MV-4-11 (cell line): ENCODE results near the gene CHI3L2.

Experiments
- DNase-seq: peaks from one replicate; lab custom pipeline; 2025; lab: John Stamatoyannopoulos, UW

CHI3L2 gene

DNA sequence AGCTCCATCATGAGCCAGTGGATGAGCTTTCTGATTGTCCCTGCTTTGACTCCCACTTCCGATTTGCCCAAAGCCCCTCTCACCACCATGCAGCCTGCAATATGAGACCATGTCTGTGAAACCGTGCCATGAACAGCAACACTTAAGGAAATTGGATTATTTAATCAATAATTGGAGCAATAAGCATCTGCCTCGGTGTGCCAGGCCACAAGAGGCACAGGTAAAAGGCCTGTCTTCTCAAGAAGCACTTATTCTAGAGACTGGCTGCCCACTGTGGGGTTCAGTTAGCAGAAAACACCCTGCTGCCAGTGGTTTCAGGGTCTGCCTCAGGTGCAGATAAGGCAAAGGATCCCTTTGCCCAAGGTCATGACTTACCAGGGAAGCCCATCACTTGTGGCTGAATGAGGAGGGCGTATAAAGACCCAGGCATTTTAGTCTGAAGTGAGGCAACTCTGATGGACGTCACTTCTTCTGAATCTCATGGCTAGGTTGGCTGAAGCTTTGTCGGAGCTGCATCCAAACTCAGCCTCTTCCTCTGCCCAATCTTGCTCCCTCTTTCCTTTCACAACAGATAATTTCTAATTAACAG is 7.1 kb upstream of the CHI3L2 start:
- DNase-seq: no peak

DNA sequence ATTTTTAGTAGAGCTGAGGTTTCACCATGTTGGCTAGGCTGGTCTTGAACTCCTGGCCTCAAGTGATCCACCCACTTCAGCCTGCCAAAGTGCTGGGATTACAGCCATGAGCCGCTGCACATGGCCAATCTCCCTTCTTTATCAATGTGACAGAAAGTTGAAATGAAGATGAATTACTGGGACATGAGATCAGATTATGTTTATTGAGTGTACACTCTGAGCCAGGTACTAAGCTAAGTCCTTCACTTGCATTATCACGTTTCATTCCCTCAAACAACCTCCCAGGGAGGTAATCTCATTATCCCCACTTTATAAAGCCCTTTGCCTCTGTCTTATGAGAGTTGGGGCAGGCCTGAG is 6.3 kb upstream of the CHI3L2 start:
- DNase-seq: no peak

DNA sequence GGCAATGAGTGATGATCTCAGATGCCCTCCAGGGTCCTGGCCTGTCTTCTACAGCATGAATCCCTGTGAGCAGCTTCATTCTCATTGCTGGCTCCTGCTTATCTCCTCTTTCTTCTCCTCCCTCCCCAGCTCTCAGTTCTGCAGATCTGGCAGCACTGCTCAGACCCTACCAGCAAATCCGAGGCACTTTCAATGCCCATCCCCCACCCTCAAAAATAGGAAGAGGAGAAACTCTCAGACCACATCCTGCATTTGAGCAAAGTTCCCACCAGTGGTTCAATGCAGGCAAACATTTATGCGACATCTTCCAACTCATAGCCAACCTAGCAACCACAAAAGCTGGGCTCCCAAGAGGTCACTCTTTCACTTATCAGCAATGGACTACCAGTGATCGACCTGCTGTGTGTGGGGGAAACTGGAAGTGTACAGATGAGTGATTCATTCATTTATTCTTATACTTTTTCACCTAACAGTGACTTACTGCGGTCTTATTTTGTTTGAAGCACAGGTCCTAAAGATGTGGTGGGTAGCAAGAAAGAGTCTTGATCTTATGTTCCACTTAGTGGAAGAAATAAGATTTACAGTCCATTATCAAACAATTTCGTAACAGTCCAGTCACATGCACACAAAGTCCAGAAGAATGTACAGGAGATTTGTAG is 5.8 kb upstream of the CHI3L2 start:
- DNase-seq: peak; percentile 96

DNA sequence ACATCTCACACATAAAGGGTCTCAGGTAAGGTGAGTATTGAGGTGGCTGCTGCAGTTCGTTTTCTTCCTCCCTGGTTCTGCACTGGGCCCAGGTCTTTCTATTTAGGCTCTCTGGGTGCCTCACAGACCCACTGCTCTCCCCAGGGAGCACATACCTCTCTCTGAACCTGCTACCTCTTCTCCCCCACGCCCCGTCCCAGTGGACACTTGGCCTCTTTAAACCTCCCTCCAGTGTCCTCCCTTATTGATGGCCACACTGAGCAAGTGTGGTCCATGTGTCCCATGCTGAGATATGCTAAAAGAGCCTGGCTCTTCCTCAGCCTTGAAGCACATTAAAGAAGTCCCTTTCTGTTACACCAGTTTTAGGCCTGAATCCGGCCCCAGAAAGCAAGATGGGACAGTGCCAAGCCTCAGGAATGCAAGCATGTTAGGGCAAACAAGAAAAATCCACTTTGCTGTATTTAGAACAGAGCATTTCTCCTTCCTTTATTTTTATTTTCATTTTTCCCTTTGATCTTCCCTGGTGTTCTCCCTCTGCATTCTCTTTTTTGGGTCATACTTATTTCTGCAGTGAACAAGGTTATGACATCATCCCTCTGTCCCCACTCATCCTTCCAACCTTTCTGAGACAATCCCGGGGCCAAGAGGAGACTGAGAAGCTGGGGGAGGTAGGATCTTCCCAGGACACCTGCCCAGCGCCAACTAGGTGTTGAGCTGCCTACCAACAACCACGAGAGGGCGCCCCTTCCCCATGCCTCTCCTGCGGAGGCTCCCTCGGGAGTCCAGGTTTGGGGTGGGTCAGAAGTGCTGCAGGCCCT is 5.0 kb upstream of the CHI3L2 start:
- peak; percentile 63 for DNase-seq

DNA sequence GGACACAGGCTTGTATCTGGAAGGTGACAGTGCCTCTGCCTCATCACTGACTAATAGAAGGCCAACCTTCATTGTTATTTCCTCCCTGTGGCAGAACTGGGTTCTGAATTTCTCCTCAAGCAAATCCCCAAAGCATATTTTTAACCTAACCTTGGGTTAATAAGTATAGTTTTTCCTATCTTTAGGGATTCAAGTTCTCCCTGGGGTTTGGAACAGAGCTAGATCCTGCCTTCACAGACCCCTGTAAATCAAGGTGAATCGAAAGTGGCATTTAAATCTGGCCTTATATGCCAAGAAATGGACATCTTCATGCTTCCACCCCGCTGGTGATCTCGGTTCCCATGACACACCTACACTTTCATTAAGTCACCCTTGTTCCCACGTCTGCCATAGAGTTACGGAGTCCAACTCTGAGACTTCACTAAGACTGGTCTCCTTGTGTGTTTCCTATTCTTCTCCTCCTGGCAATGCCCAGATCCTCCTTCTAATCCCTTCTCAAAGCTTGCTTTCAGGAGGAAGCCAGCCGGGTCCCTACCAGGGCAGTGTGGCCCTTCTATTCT is 4.3 kb upstream of the CHI3L2 start:
- DNase-seq: no peak

DNA sequence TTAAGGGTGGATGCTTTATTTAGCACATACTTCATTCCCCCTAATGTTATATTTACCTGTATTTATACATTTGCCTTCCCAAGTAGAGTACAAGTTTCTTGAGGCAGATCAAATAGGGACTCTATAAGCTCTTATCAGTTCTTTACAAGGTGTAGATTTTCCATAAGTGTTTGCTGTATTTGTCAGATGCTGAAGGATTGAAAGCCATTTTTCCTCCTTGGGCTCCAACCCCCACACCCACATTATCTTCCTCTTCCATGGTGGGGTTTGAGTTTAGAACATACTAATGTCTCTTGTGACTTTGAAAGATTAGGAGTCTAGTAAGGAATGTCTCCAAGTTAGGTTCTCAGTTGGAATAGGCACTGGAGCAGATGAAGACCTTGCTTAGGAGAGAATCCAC is 2.4 kb upstream of the CHI3L2 start:
- DNase-seq: no peak

DNA sequence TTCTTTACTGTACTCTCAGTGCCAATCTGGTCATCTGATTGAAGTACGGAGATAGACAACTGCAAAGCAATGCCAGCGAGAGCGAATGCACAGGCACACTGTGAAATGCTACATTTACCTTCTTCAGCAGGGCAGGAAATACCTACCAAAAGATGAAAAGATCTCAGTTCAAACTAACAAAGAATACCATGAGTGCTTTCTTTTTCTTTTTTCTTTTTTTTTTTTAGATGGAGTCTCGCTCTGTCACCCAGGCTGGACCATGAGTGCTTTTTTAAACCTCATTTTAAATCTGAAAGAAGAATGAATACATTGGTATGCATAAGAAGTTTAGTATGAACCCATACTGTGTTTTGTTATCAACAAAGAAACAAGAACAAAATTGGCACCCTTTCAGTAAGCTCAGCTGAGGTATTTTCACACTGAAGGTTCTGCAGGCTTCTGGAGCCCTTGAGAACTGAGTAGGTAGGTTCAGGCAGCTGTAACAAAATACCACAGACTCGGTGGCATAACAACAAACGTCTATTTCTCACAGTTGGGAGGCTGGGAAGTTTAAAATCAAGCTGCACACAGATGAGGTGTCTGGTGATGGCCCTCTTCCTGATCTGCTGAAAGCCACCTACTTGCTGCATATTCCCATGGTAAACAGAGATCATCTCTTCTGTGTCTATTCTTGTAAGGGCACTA is 1.7 kb upstream of the CHI3L2 start:
- DNase-seq: no peak

DNA sequence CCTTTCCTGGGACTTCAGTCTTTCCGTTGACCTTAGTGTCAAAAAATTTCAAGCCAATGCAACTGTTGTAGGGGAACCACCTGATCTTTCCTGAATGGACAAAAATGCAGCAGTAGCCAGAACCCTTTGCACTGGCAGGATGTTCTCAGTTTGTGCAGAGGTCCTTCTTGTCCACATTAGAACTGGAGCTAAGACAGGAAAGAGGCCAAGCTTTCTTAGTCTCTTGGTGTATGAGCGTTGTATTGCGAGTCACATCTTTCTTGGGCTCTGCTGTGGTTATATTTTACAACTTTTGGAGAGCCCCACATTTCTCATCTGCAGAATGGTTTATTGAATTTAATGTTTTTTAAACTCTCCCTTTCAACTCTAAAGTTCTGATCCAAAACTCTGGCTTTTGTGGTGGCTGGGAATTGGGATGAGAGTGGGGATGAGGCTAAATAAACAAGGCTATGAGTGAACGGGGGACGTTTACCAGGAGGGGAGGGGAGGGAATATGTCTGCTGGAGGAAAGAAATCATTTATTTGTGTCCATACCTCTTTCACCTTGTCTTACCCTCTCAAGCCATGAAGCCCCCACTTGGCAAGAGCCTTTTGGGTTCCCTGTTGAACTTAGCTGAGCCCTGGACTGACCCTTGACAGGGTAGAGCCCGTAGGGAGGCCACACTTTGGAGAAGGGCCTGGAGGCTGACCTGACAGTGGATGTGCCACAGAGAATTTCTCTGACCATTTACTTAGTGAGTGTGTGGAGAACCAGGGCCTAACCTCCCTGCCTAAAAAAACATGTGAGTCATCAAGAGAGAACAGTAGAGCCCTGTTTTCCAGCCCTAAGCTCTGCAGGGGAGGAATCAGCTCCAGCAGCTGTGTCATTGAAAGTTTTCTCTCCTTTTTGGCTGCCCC is 586 bp downstream of the CHI3L2 start:
- DNase-seq: peak; percentile 15

DNA sequence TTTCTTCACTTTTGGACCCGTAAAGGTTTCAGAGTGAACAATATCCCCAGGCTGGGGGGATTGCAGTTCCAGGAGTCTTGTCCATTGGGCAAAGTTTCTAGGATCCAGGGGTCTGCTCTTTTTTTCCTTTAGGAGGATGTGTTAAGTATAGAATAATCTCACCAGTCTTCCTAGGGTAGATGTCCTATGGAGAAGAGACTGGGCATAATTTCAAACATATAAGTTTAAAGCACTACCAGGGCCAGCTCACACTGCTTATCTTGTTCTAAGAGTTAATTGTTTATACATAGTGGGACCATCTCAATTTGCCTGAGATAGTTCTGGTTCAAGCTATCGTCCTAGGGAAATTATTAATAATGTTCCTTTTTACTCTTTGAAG is 1.2 kb downstream of the CHI3L2 start:
- DNase-seq: no peak

DNA sequence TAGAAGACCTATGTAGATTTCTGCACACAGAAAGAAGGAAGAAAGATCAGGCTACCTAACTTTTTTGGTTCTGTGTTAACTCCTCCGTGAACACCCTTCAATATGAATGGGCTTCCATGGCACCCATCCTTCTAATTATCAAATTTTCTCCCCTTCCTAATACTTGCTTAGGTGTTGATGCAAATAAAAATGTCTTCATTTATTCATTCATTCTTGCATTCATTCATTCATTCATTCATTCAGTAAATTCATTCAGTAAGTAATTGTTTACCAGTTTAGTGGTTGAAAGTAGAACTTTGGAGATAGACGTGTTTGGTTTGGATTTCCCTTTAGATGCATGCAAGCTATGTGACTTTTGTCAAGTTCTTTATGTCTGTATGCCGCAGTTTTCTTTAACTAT is 4.6 kb downstream of the CHI3L2 start:
- no peak for DNase-seq

DNA sequence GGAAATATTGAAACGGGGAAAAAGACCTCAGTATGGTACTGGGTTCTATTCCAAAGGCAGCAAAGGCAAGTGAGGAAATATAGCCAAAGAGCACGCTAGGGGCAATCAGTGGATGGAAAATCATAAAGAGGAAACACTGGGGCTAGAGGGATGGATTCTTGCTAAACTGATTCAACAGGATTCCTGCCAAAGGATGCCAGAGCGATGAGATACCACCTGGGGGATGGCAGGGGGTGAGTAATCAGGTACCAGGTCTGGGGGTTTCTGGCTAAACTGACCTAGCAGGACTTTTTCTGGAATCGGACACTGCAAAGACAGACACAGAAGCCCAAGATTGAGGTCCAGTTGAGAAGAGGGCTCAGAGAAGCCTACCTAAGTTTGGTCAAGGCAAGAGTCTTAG is 6.7 kb downstream of the CHI3L2 start:
- no peak for DNase-seq

DNA sequence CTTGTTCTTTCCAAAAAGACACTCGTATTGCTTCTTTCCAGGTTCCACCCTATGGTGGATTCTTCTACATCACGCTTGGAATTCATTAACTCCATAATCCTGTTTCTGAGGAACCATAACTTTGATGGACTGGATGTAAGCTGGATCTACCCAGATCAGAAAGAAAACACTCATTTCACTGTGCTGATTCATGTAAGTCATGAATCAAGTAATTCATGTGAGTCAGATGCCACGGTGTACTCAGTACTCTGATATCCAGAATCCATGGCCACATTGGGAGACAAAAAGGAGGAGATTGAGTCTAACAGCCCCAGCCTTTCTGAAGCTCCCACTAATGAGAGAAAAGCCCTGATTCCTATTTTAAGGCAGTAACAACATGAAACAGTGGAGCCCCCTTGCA is 7.4 kb downstream of the CHI3L2 start:
- no peak for DNase-seq

DNA sequence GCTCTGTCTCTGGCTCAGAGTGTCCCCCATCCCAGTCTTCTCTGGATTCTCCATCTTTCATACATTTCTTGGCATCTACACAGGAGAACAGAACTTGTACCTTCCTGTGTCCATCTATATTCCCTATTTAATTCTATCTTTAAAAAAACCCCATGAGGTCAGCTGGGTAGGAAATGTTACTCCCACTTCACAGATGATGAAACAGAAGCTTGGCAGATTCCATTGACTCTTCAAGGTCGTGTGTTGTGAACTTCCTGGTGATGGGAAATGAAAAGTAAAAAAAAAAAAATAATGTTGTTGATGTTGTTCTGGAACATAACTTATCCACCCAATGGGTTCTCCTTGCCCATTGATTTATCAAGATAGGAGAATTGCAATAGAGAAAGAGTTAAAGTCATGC is 8.9 kb downstream of the CHI3L2 start:
- DNase-seq: no peak

DNA sequence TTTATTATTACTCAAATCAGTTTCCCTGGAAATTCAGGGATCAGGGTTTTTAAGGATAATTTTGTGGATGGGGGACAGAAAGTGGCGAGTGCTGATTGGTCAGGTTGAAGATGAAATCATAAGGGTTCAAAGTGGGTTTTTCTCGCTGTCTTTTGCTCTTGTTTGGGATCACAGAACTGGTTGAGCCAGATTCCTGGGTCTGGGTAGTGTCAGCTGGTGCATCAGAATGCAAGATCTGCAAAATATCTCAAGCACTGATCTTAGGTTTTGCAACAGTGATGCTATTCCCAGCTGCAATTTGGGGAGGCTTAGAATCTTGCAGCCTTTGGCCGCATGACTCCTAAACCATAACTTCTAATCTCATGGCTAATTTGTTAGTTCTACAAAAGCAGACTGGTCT is 9.3 kb downstream of the CHI3L2 start:
- no peak for DNase-seq

DNA sequence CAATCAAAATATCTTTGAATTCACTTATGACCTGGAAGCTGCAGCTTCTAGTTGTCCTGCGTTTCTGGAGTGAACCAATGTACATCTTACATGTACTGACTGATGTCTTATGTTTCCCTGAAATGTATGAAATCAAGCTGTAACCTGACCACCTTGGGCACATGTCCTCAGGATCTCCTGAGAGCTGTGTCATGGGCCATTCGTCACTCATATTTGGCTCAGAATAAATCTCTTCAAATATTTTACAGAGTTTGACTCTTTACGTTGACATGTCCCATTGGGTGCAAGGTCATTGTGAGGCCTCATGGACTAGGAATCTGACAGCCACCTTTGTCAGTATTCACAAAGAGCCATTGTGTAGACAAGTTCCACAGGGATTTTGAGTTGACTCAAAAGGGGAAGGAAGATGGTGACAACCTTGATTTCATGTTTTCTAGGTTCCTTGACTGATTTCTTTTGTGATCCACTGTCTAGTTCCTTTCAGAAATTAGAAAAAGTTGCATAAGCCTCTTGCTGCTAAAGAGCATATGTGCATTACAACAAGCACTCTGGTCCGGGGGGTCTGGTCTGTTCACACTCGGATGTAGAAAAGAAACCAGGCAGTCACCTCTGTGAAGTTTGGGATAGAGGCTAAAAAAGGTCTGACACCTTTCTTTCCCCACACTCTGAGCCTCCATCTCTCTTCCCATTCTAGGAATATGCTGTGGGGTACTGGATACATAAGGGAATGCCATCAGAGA is 10.7 kb downstream of the CHI3L2 start:
- no peak for DNase-seq

DNA sequence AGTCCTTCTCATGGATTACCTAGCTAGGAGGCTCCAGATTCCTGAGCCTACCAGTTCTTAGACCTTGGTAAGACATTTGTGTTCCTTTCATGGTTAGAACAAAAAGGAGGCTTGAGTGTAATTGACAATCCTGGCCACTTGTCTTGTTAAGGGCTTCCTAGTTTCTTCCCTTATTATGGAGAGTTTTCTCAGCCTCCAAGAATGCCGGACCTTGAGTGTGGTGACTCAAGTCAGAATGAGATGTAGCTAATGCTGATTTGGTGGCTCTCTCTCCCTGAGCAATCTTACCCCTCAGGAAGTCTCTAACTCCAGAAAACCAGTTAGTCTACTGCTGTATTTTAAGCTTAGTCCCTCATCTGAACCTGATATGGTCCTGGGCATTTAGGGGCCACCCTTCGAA is 14.3 kb downstream of the CHI3L2 start:
- DNase-seq: no peak

DNA sequence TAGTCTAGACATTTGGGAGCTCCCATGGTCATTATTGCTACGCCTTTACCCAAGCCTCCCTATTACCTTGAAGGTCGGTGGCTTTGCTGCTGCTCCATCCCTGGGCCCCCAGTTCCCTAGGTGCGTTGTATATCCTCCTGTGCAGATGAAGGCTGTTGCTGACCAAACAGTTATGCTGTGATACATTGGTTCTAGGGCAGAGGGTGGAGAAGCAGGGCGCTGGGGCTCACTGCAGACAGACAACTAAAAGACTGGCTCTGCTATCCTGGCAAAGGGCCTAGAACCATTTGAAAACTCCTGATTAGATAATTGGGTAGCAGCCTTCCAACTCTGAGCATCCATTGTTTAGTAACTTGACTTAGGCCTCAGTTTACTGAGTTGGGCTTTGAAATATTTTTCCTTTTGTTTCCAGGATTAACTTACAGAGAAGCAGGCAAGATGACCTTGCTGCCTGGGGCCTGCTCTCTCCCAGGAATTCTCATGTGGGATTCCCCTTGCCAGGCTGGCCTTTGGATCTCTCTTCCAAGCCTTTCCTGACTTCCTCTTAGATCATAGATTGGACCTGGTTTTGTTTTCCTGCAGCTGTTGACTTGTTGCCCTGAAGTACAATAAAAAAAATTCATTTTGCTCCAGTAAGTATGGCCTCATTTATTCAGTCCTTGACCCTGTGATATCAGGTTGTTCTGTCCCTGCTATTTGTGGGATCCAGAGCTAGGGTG is 15.5 kb downstream of the CHI3L2 start:
- no peak for DNase-seq

DNA sequence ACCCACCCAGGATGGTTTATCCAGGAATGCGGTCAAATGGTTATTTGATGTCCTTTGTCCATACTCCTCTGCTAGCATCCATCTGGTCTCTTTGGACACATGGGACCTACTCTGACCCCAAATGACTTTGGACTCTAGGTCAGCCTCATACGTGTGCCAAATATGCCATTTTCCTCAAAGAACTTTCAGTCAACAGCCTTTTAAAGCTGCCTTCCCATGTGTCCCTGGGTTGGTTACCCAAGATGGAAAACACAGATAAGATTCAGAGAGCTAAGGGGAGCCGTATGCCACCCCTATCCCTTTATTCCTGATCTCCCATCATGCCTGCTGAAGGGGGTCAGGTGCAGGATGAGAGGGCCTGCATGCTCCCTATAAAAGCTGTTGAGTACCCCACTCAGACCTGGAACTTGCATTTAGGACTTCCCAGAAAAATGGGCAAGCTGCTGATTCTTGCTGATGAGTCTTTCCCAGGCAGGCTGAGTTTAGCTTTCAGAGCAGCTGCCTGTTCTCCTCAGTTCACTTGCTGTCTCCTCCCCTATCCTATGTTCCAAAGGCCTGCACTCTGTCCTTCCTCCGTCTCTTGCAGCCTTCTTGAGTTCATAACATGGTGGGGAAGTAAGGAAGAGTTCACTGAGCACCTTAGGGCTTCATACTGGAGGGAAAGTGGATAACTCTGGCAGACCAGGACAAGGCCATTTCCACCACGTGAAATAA is 19.8 kb downstream of the CHI3L2 start:
- DNase-seq: no peak

DNA sequence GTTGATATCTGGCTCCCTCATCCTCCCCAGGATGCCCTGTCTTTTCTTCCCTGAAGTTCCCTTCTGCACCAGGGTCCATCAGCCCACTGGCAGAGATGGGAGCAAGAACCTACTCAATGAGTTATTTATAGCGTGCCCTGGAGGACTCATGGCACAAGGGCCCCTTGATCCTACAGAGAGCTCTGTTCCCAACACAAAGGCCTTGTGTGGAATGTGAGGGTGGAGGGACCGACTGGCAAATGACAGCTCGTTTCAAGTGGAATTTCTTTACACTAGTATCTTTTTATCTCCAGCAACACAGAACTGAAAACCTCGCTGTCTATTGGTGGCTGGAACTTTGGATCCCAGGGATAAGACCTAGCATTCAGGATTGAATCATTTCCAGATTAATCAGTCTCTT is 22.4 kb downstream of the CHI3L2 start:
- DNase-seq: no peak

DNA sequence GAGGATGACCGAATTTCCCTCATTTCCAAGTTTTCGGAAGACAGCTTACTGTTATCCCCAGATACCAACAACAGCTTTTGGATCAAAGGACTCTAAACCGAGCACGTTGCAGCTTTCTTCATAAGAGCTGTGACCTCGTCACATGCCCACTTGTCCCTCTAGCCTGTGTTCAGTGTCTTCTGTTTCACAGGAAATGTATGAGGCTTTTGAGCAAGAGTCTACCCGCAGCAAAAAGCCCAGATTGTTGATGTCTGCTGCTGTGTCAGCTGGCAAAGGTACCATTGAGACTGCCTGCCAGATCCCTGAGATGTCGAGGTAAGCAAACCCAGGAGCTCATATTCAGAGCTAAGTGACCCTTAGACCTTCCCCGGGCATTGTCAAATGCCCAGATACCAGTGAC is 24.1 kb downstream of the CHI3L2 start:
- no peak for DNase-seq
